Natural killer cell (primary cell): ENCODE data around the gene LIMS1. TPM values are rescaled to one million over a fixed set of nuclear protein-coding genes. Genes with fewer than 3 reads are reported as not detected.
A peak's percentile ranks its signal among the peaks of the same experiment; 100 is the strongest.

ENCODE experiments used
- ATAC-seq, 3 donors: fragments of 150-1000 bp in 2 of 3; fragments of 200-7000 bp in 1 of 3; cut with Tn5 transposase; 1 replicate in 1 of 3; 2 replicates in 2 of 3; pipeline ENCODE4 v1.10.0; 2021; ENCODE audit warnings: mild to moderate bottlenecking in 2 of 3, moderate library complexity in 2 of 3
- DNase-seq, 2 donors: peaks; one replicate each; pipeline versions ENCODE4 v3.0.0 to v3.0.0-alpha.2; 2013 to 2021; ENCODE audit warnings: mixed read lengths in 1 of 2
- H3K27ac ChIP-seq: one replicate; pipeline ENCODE4 v1.5.1; 2013; ENCODE audit warnings: mild to moderate bottlenecking, low read length
- H3K27me3 ChIP-seq: one replicate; pipeline ENCODE4 v1.6.1; 2013; ENCODE audit warnings: low read length; ENCODE audit not compliant: control insufficient read depth, insufficient read depth
- H3K36me3 ChIP-seq: one replicate; pipeline ENCODE4 v1.6.1; 2013; ENCODE audit warnings: low read length; ENCODE audit not compliant: control insufficient read depth, insufficient read depth
- H3K4me1 ChIP-seq: one replicate; pipeline ENCODE4 v1.6.1; 2013; ENCODE audit warnings: low read length; ENCODE audit not compliant: control insufficient read depth, insufficient read depth
- H3K4me3 ChIP-seq: one replicate; pipeline ENCODE4 v1.5.1; 2013; ENCODE audit warnings: low read length
- H3K9me3 ChIP-seq: one replicate; pipeline ENCODE4 v1.6.1; 2013; ENCODE audit warnings: low read length; ENCODE audit not compliant: control insufficient read depth, insufficient read depth
- H3K27ac Mint-ChIP-seq, 2 donors: one replicate each; pipeline ENCODE4 v1.8.0; 2022; ENCODE audit warnings: mild to moderate bottlenecking in 2 of 2, mixed read lengths in 2 of 2, moderate library complexity in 1 of 2
- H3K27me3 Mint-ChIP-seq, 2 donors: one replicate each; pipeline ENCODE4 v1.8.0; 2022; ENCODE audit warnings: low read depth in 2 of 2, mixed read lengths in 2 of 2
- H3K36me3 Mint-ChIP-seq: one replicate; pipeline ENCODE4 v1.8.0; 2022; ENCODE audit warnings: mixed read lengths
- H3K4me1 Mint-ChIP-seq, 2 donors: one replicate each; pipeline ENCODE4 v1.8.0; 2022; ENCODE audit warnings: mixed read lengths in 2 of 2
- H3K4me3 Mint-ChIP-seq: one replicate; pipeline ENCODE4 v1.8.0; 2022; ENCODE audit warnings: mild to moderate bottlenecking, moderate library complexity, mixed read lengths
- H3K9me3 Mint-ChIP-seq, 2 donors: one replicate each; pipeline ENCODE4 v1.8.0; 2022; ENCODE audit warnings: mixed read lengths in 2 of 2
- CTCF ChIP-seq: fragments of 200-600 bp; IDR thresholded peaks from one replicate; pipeline ENCODE4 v1.8.0; 2022; ENCODE audit warnings: antibody characterized with exemption
- WGBS: methylation state at CpG from one replicate; pipeline ENCODE4 v1.1.7; 2013; ENCODE audit warnings: missing lambda C conversion rate; ENCODE audit not compliant: insufficient coverage; 5-methylcytosine and 5-hydroxymethylcytosine counted together
- intact Hi-C: fragments of 100-400 bp; cut with micrococcal nuclease; formaldehyde crosslinking; loops from one replicate; pipeline ENCODE4 v1.14.2; 2022
- total RNA-seq, 4 donors: library from RNA; stranded (reverse); fragments of 120-200 nt in 1 of 4; gene quantifications; one replicate each; pipeline versions ENCODE4 v1.2.3 to v1.2.4, GENCODE V29; 2013 to 2022

Gene LIMS1
- total RNA-seq, 3 donors from 2014 or later (not counting 1 experiment from before 2014, with no cell fraction given) = 31.6 to 41.4 (median 34.8) TPM

- Mint-ChIP-seq H3K36me3 (no peaks in the 10 kb centered on the region), H3K27me3 (no peaks in the 10 kb centered on the region), H3K4me3 (no peak overlapping the region), H3K27ac (peak overlapping the region in 1 of 2 donors; percentile 2), H3K4me1 (peaks cover 18 to 27% of the 10 kb centered on the region in 2 donors), H3K9me3 (no peaks in the 10 kb centered on the region)
- no peaks in the 10 kb centered on the region for H3K9me3 ChIP-seq
- intact Hi-C loops = no loop called here
- no peak overlapping the region for H3K4me3 ChIP-seq
- H3K27ac ChIP-seq = no peak overlapping the region
- ATAC-seq = no peak
- DNase-seq = no peak
- no peak for TF ChIP-seq CTCF
- no peaks in the 10 kb centered on the region for H3K27me3 ChIP-seq
- 90% methylated on average over 3 of the region's 3 CpGs for WGBS
- no peaks in the 10 kb centered on the region for H3K4me1 ChIP-seq
- no peaks in the 10 kb centered on the region for H3K36me3 ChIP-seq
Observed at GRCh38 chr2:108573061-108573460, 38.8 kb downstream of the LIMS1 start.

GRCh38 chr2:108574332-108574731 is 40.1 kb downstream of the LIMS1 start:
- H3K9me3 Mint-ChIP-seq = no peaks in the 10 kb centered on the region
- DNase-seq (no peak), ATAC-seq (no peak)
- H3K27ac ChIP-seq = no peak overlapping the region
- no peak for TF ChIP-seq CTCF
- H3K4me1 Mint-ChIP-seq = peaks cover 14 to 27% of the 10 kb centered on the region in 2 donors
- H3K27ac Mint-ChIP-seq = no peak overlapping the region
- WGBS = 88% methylated on average over 1 of the region's 2 CpGs
- no peak overlapping the region for H3K4me3 Mint-ChIP-seq
- no peaks in the 10 kb centered on the region for H3K4me1 ChIP-seq
- no peaks in the 10 kb centered on the region for H3K36me3 Mint-ChIP-seq
- intact Hi-C loops = no loop called here
- H3K4me3 ChIP-seq = no peak overlapping the region
- no peaks in the 10 kb centered on the region for H3K36me3 ChIP-seq
- H3K27me3 Mint-ChIP-seq = no peaks in the 10 kb centered on the region
- no peaks in the 10 kb centered on the region for H3K9me3 ChIP-seq
- no peaks in the 10 kb centered on the region for H3K27me3 ChIP-seq

- no peak overlapping the region for H3K27ac Mint-ChIP-seq
Observed at GRCh38 chr2:108575132-108575966, 41.1 kb downstream of the LIMS1 start.

More at GRCh38 chr2:108575132-108575966, 41.1 kb downstream of the LIMS1 start:
- no peaks in the 10 kb centered on the region for H3K4me1 ChIP-seq
- no peaks in the 10 kb centered on the region for H3K36me3 Mint-ChIP-seq
- H3K36me3 ChIP-seq = no peaks in the 10 kb centered on the region
- no peak overlapping the region for H3K4me3 Mint-ChIP-seq
- intact Hi-C loops = no loop called here
- DNase-seq (no peak), ATAC-seq (no peak)
- H3K9me3 ChIP-seq = no peaks in the 10 kb centered on the region
- H3K4me1 Mint-ChIP-seq = peaks cover 14 to 27% of the 10 kb centered on the region in 2 donors
- no peaks in the 10 kb centered on the region for H3K9me3 Mint-ChIP-seq
- TF ChIP-seq CTCF = no peak
- no peaks in the 10 kb centered on the region for H3K27me3 Mint-ChIP-seq
- 59% methylated on average over 5 of the region's 7 CpGs for WGBS
- H3K4me3 ChIP-seq = no peak overlapping the region
- H3K27ac ChIP-seq = no peak overlapping the region
- no peaks in the 10 kb centered on the region for H3K27me3 ChIP-seq
